ENCODE results near the gene NSUN7. TPM values are rescaled to one million over a fixed set of nuclear protein-coding genes. Genes with fewer than 3 reads are reported as not detected.

Gene NSUN7
- total RNA-seq, 1 donor from 2014 or later = 9.9 TPM

- Histone ChIP-seq H3K36me3 (ENCODE audit: control insufficient read depth, insufficient read depth, low read length) (no peaks in the 10 kb centered on the region), H3K4me3 (ENCODE audit: low read depth, low read length) (no peak overlapping the region), H3K27me3 (ENCODE audit: control insufficient read depth, insufficient read depth, low read length) (no peaks in the 10 kb centered on the region)
- DNase-seq (ENCODE audit: low read depth) = no peak
- TF ChIP-seq CTCF (IDR thresholded peaks at IDR 0.05; ENCODE audit: insufficient read depth, low read length, poor library complexity, severe bottlenecking) = no peak
Observed at GRCh38 chr4:40857956-40858355, 108.2 kb downstream of the NSUN7 start.

- Histone ChIP-seq H3K27me3 (ENCODE audit: control insufficient read depth, insufficient read depth, low read length) (no peaks in the 10 kb centered on the region), H3K4me3 (ENCODE audit: low read depth, low read length) (no peak overlapping the region), H3K36me3 (ENCODE audit: control insufficient read depth, insufficient read depth, low read length) (no peaks in the 10 kb centered on the region)
- TF ChIP-seq CTCF (IDR thresholded peaks at IDR 0.05; ENCODE audit: insufficient read depth, low read length, poor library complexity, severe bottlenecking) = no peak
- DNase-seq (ENCODE audit: low read depth) = no peak
Observed at GRCh38 chr4:40858962-40859361, 109.2 kb downstream of the NSUN7 start.

Other genes starting within 250 kb of the NSUN7 start
- gene RBM47, start 120.1 kb upstream of the NSUN7 start, total RNA-seq = 41.1 and 42.1 TPM in 2 replicates